Kidney epithelial cell (primary cell): ENCODE data around the gene SPIRE2. TPM values are rescaled to one million over a fixed set of nuclear protein-coding genes. Genes with fewer than 3 reads are reported as not detected.

Source experiments
- DNase-seq: peaks from one replicate; pipeline ENCODE4 v3.0.0-alpha.2; 2010; ENCODE audit warnings: low read depth
- H3K27me3 ChIP-seq: 2 replicates; pipeline ENCODE4 v1.6.0; 2011; ENCODE audit warnings: low read length; ENCODE audit not compliant: control insufficient read depth, insufficient read depth
- H3K36me3 ChIP-seq: 2 replicates; pipeline ENCODE4 v1.5.1; 2011; ENCODE audit warnings: low read length; ENCODE audit not compliant: control insufficient read depth, insufficient read depth
- H3K4me3 ChIP-seq: 2 replicates; pipeline ENCODE4 v1.5.1; 2011; ENCODE audit warnings: low read depth, mild to moderate bottlenecking, control low read depth, low read length
- total RNA-seq: library from RNA; depleted of rRNA; stranded (reverse); fragments of >200 nt; gene quantifications from 2 replicates; pipeline ENCODE4 v1.2.3, GENCODE V29; 2015
- TF ChIP-seq, protein P1 (sequence below): IDR thresholded peaks from 2 replicates; pipeline ENCODE4 v1.5.1; 2011; ENCODE audit warnings: mild to moderate bottlenecking, moderate library complexity, low read length, control low read depth, inconsistent platforms; ENCODE audit not compliant: insufficient read depth, poor library complexity, severe bottlenecking

Gene SPIRE2
- total RNA-seq, 1 donor from 2014 or later, result 1.4 TPM

DNA sequence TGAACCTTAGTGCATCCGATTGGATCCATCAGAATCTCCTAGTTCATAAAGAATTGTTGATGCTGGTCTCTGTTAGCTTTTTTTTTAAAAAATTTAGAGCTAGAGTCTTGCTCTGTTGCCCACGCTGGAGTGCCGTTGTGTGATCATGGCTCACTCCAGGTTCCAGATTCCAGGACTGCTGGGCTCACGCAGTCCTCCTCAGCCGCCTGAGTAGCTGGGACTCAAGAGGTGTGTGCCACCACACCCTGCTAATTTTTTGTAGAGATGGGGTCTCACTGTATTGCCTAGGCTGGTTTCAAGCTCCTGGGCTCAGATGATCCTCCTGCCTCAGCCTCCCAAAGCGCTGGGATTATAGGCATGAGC, 53.1 kb downstream of the SPIRE2 start:
- H3K4me3 ChIP-seq, result no peak overlapping the region
- DNase-seq, result no peak
- TF ChIP-seq, protein P1, sequence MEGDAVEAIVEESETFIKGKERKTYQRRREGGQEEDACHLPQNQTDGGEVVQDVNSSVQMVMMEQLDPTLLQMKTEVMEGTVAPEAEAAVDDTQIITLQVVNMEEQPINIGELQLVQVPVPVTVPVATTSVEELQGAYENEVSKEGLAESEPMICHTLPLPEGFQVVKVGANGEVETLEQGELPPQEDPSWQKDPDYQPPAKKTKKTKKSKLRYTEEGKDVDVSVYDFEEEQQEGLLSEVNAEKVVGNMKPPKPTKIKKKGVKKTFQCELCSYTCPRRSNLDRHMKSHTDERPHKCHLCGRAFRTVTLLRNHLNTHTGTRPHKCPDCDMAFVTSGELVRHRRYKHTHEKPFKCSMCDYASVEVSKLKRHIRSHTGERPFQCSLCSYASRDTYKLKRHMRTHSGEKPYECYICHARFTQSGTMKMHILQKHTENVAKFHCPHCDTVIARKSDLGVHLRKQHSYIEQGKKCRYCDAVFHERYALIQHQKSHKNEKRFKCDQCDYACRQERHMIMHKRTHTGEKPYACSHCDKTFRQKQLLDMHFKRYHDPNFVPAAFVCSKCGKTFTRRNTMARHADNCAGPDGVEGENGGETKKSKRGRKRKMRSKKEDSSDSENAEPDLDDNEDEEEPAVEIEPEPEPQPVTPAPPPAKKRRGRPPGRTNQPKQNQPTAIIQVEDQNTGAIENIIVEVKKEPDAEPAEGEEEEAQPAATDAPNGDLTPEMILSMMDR, result no peak
- H3K36me3 ChIP-seq, result peaks cover 6% of the 10 kb centered on the region
- no peaks in the 10 kb centered on the region for H3K27me3 ChIP-seq

DNA sequence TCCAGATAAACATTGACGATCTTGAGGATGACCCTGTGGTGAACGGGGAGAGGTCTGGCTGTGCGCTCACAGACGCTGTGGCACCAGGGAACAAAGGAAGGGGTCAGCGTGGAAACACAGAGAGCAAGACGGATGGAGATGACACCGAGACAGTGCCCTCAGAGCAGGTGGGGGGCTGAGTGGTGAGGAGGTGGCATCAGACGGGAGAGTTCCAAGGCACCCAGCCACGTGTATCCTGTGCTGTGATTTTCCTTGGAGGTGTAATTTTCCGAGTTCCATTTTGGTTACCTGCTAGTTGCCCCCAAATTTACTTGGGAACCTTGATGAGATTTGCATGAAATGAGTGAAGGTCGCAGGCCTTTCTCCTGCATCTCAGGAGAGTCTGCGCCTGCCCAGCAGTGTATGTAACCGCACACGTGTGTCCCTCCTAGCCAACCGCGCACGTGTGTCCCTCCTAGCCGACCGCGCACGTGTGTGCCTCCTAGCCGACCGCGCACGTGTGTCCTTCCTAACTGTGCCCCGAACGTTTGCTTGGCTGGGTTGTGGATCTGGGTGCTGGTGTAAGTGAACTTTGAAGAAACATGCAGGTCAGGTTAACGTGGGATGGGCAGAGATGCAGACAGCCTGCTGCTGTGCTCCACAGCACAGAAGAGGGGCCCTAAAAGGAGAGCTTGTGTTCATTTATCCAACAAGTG, 55.2 kb downstream of the SPIRE2 start:
- H3K27me3 ChIP-seq, result no peaks in the 10 kb centered on the region
- TF ChIP-seq, protein P1, result no peak
- H3K4me3 ChIP-seq, result no peak overlapping the region
- DNase-seq, result no peak
- peaks cover 7% of the 10 kb centered on the region for H3K36me3 ChIP-seq

DNA sequence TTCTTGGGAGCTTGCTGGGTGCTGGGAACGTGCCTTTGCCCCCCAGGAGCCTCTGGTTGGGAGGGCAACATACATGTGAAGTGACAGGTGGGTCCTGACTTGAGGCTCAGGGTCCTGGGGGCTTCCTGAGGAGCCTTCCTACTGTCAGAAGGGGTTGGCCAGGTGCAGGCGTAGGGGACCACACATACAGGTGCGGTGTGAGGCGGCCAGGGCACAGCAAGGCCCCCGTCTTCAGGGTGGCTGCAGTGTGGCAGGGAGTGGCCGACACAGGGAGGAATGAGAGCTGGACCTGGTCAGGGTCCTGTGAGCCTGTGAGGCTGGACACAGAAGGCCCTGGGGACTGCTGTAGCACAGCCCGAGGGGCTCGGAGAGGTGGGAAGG, 55.8 kb downstream of the SPIRE2 start:
- DNase-seq, result no peak
- TF ChIP-seq, protein P1, result no peak
- Histone ChIP-seq H3K36me3 (peaks cover 5% of the 10 kb centered on the region), H3K4me3 (no peak overlapping the region), H3K27me3 (no peaks in the 10 kb centered on the region)

DNA sequence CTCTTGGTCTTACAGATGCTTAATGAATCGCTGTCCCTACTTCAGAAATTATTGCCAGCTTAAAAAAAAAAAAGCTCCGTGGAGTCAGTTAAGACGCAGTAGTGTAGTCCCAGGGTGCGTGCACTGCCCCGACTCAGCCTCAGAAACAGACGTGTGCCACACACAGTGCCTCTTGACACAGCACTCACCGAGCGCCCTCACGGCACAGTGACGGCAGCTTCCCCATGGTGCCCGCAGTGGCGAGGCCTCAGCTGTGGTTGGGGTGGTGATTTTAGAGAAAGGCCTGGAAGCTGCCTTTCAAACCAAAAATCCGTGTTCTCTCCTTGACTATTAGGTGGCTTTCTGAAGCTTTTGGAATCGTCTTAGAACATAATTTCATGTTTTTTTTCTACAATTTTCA, 59.0 kb downstream of the SPIRE2 start:
- Histone ChIP-seq H3K27me3 (no peaks in the 10 kb centered on the region), H3K36me3 (peaks cover 7% of the 10 kb centered on the region), H3K4me3 (no peak overlapping the region)
- TF ChIP-seq, protein P1, result no peak
- no peak for DNase-seq

DNA sequence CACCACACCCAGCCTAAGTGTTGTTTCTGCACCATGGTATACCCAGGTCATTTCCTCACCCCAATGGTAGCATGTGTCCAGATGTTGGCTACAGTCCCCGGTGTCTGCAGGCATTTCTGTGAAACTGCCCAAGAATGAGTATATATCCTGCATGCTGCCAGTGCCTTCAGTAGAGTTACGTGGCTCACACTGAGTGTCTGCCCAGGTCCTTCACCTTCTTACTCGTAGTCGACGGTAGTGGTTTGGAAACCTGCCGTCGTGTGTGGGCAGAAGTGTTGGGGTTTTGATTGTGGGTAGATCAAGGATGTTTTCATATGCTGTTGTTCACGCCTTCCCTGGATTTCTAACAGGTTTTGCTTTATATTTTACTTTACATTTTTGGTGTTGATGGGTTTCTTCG, 61.9 kb downstream of the SPIRE2 start:
- H3K4me3 ChIP-seq, result no peak overlapping the region
- H3K36me3 ChIP-seq, result peaks cover 4% of the 10 kb centered on the region
- no peaks in the 10 kb centered on the region for H3K27me3 ChIP-seq
- TF ChIP-seq, protein P1, result no peak
- no peak for DNase-seq
